Glomerular visceral epithelial cell (primary cell): ENCODE measurements around the gene PPTC7.
A peak's percentile ranks its signal among the peaks of the same experiment; 100 is the strongest.
"Not testable (repeated sequence)": the region's sequence is repeated elsewhere in the genome, so short reads cannot be mapped to it uniquely, and the experiment has no call there.

Experiments
- DNase-seq: peaks from one replicate; pipeline ENCODE4 v3.0.0-alpha.2; 2016; ENCODE audit errors: extremely low spot score

The PPTC7 gene

DNA sequence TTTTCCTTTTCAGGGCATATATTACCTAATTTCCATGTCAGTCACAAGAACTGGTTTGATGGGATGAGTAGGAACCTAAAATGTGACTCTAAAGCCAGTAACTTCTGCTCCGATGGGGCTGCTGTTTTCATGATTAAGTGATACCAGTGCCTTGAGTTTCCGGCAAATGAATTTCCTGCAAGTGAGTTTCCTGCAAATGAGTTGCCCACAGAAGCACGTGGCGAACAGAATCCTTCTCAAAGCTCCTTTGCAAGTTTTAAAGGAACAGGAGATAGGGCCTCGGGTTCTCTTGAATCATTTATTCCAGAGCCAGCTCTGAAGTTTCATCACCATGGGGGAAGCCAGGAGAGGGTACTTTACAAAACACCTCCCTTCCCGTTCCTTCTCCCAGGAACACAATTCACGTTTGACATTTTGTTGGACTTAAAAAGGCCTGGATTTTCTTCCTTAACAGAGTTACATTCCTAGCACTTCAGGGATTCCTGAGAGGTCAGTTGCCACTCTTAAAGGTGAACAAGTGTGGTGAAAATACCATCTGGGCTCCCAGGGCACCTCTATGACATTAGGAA lies 2.2 kb upstream of the PPTC7 start:
- no peak for DNase-seq

DNA sequence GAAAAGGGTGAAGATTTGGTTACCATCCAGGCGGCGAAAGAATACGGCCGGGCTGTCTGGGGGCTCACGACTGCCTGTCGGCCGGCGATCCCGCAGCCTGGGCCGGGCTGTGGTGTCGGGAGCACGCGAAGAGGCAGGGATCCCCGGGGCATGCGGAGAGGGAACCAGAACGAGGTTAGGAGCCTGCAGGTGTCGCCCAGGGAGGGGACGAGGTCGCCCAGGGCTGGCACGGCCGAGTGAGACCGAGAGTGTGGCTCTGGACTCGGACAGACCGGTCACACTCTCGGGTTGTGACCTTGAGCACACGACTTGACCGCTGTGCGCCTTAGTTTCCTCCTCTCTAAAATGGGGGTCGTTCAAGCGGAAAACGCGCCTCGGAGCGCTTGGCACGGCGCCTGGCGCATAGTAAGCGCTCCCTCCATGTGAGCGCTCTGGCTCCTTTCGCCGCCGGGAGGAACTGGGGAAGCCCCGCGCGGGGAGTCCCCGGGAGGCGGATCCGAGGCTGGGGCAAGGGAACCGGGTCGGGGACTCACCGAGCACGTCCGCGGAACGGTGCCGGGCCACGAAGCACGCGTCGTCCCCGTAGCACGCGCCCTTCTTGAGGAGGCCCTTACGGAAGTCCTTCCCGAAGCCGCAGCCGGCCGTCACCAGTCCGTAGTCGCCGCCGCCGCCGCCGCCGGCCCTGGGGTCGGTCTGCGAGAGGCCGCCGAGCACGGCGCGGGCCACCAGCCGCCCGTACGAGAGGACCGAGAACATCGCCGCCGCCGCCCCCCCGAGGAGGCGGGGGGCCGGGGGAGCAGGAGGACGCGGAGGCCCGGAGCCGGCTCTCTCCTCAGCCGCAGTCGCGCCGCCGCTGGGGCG lies 612 bp downstream of the PPTC7 start:
- DNase-seq = peak; percentile 69

DNA sequence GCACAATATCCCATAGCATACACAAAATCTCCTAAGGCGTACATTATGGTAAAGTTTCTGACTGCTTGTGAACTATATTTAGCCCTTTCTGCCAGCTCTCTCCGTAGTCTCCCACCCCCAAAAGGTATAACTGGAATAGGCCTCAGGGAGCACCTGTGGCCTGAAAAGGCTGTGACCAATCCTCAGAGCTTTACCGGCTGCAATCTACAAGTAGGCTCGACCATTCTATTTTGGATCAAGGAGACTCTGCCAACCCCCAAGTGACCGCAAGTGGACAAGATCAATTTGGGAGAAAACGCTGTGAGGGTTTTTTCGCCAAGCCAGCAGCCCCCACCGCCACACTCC lies 1.2 kb downstream of the PPTC7 start:
- no peak for DNase-seq

DNA sequence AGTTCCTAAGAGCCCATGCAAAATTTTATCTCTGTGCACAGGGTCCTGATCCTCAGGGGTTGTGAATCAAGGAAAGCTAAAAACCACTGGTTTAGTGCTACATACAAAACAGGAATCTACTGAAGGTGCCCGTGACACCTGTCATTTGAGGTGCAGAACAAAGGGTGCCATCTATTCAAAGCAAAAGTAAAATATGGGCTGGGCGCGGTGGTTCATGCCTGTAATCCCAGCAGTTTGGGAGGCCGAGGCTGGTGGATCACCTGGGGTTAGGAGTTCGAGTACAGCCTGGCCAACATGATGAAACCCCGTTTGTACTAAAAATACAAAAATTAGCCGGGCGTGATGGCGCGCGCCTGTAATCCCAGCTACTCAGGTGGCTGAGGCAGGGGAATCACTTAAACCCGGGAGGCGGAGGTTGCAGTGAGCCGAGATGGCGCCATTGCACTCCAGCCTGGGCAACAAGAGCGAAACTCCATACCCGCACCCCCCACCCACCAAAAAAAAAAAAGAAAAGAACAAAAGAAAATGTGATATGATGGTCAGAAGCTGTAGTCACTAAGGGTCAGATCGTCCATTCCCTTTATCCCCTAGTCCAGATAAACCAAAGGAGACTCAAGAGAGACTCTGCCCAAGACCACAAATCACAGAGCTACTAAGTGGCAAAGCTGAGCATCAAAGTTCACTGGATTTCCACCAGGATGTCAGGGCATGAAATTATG lies 3.4 kb downstream of the PPTC7 start:
- no peak for DNase-seq

DNA sequence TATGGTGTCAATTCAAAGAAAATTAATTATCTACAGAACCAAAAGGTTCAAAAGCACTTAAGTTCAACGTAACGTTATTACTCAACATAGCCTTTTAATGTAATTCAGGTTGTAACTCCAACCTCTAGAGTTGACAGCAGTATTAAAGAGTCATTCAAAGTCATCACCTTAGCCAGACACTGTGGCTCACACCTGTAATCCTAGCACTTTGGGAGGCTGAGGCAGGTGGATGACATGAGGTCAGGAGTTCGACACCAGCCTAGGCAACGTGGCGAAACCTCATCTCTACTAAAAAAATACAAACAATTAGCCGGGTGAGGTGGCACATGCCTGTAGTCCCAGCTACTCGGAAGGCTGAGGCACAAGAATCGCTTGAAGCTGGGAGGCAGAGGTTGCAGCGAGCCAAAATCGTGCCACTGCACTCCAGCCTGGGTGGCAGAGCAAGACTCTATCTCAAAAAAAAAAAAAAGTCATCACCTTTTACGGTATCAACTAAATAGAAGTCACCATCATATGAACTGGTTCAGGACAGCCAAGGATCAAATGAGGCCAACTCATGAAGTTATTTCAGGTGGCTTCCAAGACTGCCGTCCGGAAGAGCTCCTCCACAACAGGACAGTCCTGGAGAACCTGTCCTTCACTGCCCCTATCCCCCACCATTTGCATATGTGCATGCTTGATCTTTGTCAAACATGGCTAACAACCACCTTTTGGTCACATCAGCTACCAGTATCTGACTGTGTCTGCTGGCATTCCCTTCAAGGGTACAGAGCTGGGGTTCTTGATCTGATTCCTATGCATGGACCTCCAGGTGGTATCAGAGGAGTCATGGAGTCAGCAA lies 4.2 kb downstream of the PPTC7 start:
- no peak for DNase-seq

DNA sequence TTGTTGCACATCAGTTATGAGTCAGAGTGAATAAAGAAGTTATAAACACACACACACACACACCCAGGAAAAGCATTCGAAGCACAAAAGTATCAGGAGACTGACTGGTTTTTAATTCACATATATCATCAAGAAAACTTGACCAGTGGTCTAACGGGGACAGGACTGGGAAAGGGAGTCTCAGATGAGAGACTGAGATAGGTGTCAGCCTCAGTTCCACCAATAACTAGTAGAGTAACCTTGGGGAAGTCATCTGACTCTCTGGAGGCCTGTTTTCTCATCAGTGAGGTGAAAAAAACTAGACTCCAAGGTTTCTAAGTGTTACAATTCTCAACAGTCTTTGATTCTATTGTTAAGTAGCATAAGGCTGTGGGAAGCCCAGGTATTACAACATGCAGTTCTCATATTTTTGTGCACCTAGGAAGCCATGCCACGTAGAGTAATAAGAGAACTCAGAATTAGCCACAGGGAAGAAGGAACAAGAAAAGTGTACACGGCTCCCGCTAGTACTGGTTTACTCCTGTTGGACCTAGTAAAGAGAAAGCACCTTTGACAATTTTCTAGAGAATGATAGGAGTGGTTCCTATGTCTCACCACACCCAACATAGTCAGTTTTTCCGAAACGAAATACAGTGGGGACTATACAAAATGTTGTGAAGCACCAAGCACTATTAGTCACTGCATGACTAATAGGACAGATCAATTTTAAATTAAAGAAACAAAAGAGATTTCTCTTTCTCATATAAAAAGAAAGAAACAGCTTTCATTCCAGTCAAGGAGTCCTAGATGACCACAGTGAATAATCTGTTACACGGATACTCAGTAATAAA lies 5.0 kb downstream of the PPTC7 start:
- DNase-seq = peak; percentile 37

DNA sequence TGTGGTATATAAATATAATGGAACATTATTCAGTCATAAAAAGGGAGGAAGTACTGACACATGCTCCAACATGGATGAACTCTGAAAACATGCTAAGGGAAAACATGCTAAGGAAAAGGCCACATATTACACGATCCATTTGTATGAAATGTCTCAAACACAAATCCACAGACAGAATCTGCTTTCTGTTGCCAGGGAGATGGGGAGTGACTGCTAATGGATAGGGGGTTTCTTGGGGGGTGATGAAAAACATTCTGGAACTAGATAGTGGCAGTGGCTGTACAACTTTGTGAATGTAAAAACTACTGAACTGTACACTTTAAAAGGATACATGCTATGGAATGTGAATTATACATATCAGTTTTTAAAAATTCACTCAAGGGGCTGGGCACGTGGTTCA lies 6.6 kb downstream of the PPTC7 start:
- no peak for DNase-seq

DNA sequence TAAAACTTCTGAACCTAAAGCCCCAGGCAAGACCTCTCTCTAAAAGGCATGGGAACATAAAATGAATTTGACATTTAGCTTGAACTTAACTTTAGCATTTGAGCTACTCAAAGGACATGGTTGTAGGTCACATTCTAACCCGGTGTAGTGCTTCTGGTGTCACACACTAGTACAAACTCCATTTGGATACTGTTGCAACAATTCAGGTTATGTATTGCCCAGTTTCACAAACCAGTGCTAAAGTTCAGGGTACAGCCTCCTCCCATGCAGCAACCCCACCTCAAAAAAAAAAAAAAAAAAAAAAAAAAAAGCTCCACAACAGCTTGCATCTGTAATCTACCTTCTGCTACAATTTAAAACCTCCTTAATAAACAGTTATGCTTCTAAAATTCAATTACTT lies 7.8 kb downstream of the PPTC7 start:
- DNase-seq = no peak

DNA sequence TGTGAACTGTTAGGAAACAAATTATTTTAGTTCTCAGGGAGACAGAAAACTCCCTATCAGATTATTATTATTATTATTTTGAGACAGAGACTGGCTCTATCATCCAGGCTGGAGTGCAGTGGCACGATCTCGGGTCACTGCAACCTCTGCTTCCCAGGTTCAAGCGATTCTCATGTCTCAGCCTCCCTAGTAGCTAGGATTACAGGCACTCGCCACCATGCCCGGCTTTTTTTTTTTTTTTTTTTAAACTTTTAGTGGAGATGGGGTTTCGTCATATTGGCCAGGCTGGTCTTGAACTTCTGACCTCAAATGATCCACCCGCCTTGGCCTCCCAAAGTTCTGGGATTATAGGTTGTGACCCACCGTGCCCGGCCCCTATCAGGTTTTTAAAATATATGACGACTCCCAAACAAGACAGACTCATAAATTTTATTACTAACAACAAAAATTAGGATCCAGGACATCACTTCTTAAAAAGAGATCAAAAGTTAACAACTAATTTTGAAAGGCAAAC lies 8.3 kb downstream of the PPTC7 start:
- not testable (repeated sequence) for DNase-seq

DNA sequence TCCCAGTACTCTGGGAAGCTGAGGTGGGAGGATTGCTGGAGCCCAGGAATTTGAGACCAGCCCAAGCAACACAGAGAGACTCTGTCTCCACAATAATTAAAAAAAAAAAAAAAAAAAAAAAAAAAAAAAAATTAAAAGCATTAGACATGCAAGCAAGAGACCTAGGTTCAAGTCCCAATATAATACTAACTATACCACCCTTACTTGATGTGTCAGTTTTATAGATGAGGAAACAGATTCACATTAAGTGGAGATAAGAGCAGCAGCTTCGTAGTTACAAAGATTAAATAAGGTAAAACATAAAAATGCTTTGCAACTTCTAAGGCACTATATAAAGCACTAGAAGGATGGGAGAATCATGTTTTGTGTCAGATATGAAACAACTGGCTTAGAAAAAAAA lies 9.1 kb downstream of the PPTC7 start:
- DNase-seq = no peak

DNA sequence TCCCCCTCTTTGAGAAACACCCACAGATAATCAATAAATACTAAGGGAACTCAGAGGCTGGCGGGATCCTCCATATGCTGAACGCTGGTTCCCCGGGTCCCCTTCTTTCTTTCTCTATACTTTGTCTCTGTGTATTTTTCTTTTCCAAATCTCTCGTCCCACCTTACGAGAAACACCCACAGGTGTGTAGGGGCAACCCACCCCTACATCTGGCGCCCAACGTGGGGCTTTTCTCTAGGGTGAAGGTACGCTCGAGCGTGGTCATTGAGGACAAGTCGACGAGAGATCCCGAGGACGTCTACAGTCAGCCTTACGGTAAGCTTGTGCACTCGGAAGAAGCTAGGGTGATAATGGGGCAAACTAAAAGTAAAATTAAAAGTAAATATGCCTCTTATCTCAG lies 12.3 kb downstream of the PPTC7 start:
- not testable (repeated sequence) for DNase-seq

DNA sequence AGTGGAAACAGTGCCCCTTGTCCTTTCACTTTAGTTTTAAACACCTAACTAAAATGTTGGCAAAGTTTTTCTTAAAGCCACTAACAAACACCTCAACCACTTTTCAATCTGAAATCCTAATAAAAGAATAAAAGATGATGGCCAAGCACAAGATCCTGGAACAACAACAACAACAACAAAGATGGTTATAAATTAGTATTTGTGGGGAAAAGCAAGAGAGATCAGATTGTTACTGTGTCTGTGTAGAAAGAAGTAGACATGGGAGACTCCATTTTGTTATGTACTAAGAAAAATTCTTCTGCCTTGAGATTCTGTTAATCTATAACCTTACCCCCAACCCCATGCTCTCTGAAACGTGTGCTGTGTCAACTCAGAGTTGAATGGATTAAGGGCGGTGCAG lies 13.3 kb downstream of the PPTC7 start:
- DNase-seq = not testable (repeated sequence)

DNA sequence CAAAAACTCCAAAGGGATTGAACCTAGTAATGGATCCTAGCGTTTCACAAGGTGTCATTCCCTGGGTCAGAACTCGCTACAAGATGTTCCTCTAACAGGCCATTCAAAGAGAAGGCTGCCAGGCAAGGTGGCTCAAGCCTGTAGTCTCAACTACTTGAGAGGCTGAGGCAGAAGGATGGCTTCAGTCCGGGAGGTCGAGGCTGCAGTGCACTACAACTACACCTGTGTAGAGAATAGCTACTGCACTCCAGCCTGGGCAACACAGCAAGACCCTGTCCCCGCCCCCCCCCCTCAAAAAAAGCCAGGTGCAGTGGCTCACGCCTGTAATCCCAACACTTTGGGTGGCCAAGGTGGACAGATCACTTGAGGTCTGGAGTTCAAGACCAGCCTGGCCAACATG lies 14.4 kb downstream of the PPTC7 start:
- DNase-seq = no peak

DNA sequence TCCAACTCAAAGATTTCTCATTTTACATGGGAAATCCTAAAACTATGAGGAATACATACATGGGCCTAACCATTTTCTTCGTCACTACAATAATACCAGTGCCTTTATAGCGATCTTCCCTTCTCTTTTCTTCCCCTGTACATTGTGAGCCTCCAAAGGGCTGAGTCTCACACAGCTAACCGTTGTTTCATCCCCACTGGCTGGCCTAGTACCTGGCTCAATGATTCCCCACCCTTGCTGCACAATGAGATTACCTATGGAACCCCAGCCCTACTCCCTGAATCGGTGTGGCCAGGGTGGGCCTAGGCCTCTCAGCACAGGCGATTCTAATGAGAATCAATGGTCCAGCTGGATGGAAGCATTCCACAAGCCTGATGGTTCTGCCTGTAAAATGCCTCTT lies 16.1 kb downstream of the PPTC7 start:
- no peak for DNase-seq

DNA sequence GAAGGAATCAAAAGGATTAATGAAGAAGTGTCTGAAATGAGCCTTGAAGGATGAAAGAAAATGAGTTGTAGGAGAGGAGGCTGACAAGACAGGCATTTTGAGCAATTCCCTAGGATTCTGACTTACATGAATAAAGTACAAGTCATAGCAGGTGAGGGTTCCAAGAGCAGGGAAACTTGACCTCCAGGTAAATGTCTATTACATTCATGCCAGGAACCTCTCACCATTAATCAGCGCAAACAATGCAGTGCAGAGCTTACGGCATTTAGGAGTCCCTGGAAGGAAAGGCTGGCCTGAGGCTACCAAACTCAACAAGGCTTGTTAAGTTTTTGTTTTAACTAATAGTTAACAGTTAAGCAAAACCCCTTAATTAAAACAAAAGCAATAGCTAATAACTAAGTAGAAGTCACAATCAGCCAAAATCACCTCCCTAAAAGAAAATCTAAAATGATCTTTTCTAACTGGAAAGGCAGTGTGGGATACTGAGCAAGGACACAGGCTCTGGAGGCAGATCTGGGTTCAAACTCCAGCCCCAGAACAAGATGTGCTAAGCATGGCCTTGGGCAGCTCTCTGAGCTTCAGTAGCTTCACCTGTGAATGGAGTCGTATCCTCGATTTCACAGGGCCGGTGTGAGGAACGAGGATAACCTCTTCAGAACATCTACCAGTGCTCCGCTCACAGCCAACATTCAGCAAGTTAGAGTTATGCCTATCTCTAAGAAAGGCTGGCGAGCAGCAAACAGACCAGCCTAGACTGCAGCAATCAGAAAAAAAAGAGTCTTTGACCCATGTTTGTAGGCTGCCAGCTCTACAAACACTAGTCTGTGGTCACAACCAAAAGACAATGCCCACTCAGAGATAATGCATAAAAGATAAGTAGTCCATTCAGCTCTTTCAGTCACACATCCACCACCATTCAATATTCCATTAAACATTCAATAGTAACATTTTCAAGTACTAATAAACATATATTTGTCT lies 16.9 kb downstream of the PPTC7 start:
- DNase-seq = no peak

DNA sequence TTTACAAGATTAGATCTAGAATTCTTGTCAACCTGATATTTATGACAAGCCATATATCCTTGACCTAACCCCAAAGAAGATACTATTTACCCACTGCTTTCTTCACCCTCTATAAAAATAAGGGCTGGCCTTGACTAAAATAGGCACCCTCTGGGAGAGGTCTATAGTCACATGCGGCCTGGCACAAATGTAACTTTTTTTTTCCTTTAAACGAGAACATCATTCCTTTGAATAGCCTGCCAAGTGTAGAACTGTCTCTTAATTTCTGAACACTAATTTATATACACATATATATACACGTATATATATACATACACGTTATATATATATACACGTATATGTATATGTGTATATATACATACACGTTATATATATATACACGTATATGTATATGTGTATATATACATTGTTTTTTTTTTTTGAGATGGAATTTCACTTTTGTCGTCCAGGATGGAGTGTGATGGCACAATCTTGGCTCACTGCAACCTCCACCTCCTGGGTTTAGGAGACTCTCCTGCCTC lies 18.6 kb downstream of the PPTC7 start:
- DNase-seq = no peak

DNA sequence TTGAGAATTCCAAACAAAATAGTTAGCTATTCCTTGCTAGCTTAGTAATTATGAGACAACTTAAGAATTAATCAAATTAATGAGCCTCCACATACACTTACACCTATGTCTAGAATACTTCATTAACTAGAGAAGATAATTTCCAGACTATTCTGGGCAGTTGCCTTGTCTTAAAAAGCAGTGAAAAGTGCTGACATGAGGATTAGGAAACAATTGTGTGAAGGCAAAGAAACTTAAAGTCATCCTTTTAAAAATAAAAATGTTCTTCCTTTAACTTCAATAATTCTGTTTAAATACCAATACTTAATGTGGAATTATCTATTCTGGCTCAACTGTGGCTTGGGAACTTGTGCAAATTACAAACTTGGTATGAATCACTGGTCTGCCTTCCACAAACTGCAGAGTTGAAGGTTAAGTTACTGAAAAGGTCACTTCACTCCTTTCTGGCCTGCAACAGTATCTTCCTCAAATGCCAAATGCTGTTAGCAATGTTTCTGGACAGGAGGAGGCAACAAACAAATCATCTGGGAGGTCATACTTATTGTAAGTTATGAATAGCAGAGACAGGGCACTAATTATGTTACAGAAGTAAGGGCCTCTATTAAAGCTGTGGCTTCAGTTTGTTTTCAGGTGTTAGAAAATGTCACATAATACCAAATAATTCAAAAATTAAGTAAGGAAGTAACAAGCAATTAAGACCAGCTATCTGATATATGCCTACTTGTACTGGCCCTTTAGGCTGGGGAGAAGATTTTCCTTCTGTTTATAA lies 19.2 kb downstream of the PPTC7 start:
- DNase-seq = no peak

DNA sequence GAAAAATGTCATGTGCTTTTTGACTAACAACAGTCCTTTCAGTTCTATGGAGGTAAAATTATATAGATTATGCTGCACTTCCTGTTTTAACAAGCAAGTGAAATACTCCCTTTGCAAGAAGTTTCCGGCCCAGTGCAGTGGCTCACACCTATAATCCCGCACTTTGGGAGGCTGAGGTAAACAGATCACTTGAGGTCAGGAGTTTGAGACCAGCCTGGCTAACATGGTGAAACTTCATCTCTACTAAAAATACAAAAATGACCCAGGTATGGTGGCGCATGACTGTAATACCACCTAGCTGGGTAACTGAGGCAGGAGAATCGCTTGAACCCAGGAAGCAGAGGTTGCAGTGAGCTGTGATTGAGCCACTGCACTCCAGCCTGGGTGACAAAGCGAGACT lies 20.7 kb downstream of the PPTC7 start:
- DNase-seq = not testable (repeated sequence)
